GM19452 (cell line): ENCODE measurements around the gene ROBO2.

Experiments
- ATAC-seq: cut with Tn5 transposase; IDR thresholded peaks from one replicate; pipeline ENCODE4 v1.9.1; 2021; ENCODE audit not compliant: unreplicated experiment

Gene ROBO2

DNA sequence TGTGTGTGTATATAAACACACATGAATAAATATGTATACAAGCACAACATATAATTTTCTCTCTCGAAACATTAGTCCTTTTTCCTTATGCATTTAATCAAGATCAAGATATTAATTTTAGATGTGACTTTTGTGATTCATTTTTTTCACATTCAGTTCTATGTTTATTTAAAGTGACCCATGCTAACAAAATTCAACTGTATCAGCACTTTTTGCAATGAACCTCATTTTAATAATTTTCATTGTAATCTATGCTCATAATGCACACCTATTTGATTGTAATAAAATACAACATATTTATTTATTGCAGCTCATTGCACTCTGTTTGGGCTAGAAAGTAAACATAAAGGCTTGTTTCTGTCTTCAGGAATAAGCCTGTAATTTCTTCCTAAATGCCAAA, 586.3 kb downstream of the ROBO2 start:
- no peak for ATAC-seq

DNA sequence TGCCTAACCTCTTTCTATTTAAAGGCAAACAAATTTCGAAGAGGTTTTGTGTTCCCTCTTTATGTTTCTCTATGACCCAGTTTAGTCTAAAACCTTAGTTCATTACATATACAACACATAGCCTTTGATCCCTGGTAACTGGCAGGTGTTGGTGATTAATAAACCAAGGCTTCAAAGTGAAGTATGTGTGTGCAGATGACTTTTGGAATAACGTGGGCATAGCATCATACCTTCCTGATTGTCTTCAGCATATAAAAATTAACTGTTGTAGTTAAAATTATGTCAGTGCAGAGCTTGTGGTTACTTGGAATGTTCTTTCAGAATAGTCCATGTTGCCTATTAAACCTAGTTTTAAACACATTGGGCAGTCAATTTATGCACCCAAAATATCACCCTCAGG, 608.3 kb downstream of the ROBO2 start:
- no peak for ATAC-seq

- no peak for ATAC-seq
Observed at GRCh38 chr3:77648664-77649063, 608.8 kb downstream of the ROBO2 start.

DNA sequence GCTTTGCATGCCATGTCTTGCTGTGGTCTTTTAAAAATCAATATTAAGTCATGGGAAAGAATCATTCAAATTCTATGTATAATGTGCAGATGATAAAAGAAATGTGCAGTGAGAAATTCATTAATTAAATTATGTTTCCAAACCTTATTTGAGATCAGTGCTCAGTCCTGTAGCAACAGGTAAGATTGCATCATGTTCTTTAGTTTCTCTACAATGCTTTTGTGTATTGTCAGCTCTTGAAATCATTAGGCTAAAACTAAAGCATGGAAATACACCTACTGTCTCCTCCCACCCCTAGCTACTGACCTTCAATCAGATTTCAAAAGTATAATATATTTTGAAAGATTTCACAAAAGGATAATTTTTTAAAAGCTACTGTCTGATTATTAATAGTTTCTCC, 612.7 kb downstream of the ROBO2 start:
- ATAC-seq: no peak

DNA sequence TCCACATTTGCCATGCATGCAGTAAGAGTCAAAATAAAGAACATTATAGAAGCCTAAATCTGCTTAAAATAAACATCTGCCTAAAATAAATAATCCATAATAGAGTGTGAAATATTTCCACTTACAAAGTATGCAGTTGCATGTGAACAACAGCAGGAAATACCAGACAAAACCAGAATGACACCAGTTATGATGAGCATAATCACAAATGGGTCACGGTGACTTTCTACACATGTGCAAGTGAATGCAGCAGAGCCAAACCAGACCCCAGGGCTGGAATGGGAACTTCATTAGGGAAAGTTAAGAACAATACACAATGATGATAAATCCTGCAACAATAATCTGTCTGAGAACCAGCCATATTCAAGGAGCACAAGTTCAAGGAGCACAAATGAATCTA, 615.5 kb downstream of the ROBO2 start:
- ATAC-seq: no peak

DNA sequence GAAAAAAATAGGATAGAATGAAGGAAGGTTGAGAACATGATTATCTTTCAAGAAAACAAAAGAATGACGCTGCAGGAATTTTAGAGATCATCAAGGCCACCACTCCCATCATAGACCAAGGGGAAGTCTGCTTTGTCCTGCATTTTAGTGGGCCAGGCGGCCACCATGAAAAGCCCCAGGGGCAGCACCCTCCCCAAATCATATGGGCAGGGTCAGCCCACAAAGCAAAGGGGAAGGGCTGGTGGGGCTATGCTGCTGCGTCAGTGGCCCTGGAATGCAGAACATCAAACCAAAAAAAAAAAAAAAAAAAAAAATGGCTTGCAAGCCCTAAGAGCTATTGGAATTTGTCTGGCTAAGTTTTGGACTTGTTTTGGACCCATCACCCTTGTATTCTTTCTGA, 620.8 kb downstream of the ROBO2 start:
- no peak for ATAC-seq

GRCh38 chr3:77667901-77668300, 628.0 kb downstream of the ROBO2 start:
- ATAC-seq: no peak

DNA sequence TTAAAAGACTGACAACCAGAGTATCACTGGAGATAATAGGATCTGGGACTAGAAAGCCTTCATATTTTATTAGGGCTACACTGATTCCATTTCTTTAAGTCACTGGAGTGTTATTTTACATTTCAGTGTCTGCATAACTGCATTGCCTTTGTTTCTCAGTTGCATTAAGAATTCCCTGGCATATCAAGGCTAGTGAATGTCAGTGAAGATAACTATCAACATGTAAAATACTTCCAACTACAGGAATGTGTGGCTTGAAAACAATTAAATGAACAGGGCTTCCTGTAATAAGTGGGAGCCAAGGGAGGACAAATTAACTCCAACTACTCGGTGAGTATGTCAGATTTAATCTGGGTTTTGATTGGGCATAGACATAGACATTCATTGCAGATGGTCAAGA, 628.5 kb downstream of the ROBO2 start:
- no peak for ATAC-seq

DNA sequence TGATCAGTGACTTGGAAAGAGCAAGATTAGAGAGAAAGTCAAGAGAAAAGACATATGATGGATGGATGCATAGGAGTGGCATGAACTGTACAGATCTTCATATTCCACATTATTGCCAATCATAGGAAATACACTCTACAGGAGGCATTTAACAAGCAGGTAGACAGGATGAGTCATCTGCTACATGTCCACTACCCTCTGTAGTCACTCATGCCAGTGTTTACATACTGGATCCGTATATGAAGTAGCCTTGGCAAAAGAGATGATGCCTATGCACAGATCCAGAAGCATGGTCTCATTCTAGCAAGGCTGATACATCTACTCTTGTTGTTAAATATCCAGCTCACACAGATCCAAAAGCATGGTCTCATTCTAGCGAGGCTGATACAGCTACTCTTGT, 632.1 kb downstream of the ROBO2 start:
- no peak for ATAC-seq

GRCh38 chr3:77682162-77682561, 642.3 kb downstream of the ROBO2 start:
- ATAC-seq: no peak

DNA sequence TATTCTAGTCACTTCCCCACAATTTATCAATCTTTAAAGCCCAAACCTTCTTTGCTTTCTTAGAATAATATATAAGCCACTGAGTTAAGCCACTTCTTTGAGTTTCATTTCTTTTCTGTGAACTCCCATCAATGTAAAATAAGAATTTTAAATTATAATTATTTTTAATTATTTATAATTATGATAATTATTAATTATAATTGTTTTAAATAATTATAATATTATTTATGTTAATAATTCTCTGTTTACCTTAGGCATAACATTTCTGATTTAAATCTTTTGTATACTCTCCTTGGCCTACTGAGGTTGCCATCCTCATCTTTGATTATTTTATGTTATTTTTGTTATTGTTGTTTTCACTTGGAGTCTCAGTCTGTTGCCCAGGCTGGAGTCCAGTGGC, 644.2 kb downstream of the ROBO2 start:
- ATAC-seq: no peak

DNA sequence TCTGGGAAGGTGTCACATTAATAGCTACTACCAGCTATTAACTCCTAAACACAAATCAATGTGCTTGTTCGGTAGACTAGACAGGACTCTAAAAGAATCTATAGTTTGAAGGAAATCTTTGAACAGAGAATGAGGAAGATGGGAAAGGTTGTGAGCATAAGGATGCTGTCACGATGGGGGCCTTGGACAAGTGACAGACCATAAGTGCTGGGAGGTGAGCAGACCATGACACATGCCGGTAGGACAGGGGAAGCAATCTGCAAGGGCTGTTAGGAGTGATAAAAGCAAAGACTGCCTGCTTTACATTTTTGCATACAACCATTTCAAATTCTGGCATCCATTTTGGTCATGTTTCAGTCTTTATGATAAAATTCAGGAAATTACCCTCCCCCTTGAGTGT, 645.8 kb downstream of the ROBO2 start:
- ATAC-seq: no peak

DNA sequence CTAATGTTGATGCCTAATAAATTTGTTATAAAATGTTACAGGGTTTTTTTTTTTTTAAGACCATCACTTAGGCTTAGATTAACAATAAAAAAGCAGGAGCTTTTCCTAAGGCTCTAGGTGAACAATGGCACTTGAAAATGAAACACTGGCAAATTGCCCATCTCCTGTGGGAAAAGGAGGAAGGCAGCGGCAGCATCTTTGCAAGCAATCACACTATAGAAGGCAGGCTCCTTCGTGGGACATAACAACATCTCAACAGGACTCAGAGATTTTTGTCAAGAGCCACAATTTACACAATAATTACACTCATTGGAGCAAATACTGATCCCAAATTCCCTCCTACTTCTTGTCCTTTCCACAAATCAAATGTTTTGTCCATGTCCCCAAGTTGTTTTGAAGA, 646.7 kb downstream of the ROBO2 start:
- no peak for ATAC-seq

GRCh38 chr3:77687545-77687944, 647.6 kb downstream of the ROBO2 start:
- no peak for ATAC-seq

DNA sequence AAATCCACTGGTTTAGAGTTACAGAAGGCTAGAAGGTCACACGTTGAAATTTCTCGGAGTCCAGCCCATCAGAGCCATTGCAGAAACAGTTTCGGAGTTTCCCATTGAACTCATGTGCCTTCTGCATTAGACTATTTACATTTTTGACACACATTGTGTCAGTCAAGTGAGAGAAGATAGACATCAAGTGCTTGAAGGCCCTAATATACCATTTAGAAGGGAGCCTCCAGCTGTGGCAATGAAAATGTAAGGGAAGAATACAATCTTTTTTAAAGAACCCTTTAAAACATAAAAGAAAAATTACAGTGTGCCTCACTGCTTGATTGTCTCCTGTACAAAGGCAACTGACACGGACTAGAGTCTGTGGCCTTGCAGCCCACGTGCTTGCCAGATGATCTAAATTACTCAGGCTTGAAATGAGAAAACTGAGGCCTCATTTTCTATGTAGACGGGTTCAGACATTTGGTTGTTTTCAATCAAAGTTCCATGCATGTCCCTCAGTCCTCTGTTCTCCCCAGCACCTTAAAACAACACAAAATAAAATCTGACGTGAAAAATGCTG, 650.5 kb downstream of the ROBO2 start:
- ATAC-seq: no peak

GRCh38 chr3:77693147-77693546, 653.2 kb downstream of the ROBO2 start:
- no peak for ATAC-seq

- ATAC-seq: no peak
Observed at GRCh38 chr3:77699125-77699691, 659.3 kb downstream of the ROBO2 start.
